Panc1 (cell line): Measurements from ENCODE around the gene OR10A2. TPM values are rescaled to one million over a fixed set of nuclear protein-coding genes. Genes with fewer than 3 reads are reported as not detected.
A peak's percentile ranks its signal among the peaks of the same experiment; 100 is the strongest.

Source experiments
- ATAC-seq: fragments of 200-7000 bp; cut with Tn5 transposase; 2 replicates; pipeline ENCODE4 v1.9.1; 2020; ENCODE audit warnings: mild to moderate bottlenecking, moderate library complexity
- BruUV-seq: library from RNA; stranded (reverse); fragments of 400-500 nt; replicated peaks from 2 replicates; lab custom pipeline; 2021; lab: Mats Ljungman, UMichigan
- CTCF ChIA-PET: fragments of 300-600 bp; sonication (Branson Sonifier 250); formaldehyde crosslinking; loops from one replicate; lab custom pipeline; 2022; ENCODE audit warnings: antibody characterized with exemption; lab: Charles Lee
- POLR2A ChIA-PET: fragments of 300-600 bp; sonication (Branson Sonifier 250); formaldehyde crosslinking; loops from one replicate; lab custom pipeline; 2022; ENCODE audit warnings: antibody characterized with exemption; lab: Charles Lee
- DNase-seq: peaks from one replicate; pipeline ENCODE4 v3.0.0-alpha.2; 2010; ENCODE audit warnings: low read depth, low spot score
- H3K27ac ChIP-seq: 2 replicates; pipeline ENCODE4 v1.5.1; 2011; ENCODE audit warnings: mild to moderate bottlenecking, low read length, inconsistent platforms
- H3K27me3 ChIP-seq: fragments of 200-500 bp; sonication (Bioruptor generic); 2 replicates; pipeline ENCODE4 v1.6.0; 2014; ENCODE audit warnings: low read length, inconsistent platforms; ENCODE audit not compliant: control insufficient read depth, insufficient read depth
- H3K36me3 ChIP-seq: fragments of 200-500 bp; sonication (Bioruptor generic); 2 replicates; pipeline ENCODE4 v1.5.1; 2014; ENCODE audit warnings: inconsistent platforms, mild to moderate bottlenecking, low read length, moderate library complexity; ENCODE audit not compliant: control insufficient read depth, insufficient read depth
- H3K4me1 ChIP-seq: 2 replicates; pipeline ENCODE4 v1.5.1; 2011; ENCODE audit warnings: inconsistent platforms, mild to moderate bottlenecking, low read length, moderate library complexity; ENCODE audit not compliant: control insufficient read depth, insufficient read depth
- H3K4me3 ChIP-seq, 2 experiments: 2 replicates each; pipeline ENCODE4 v1.5.1; 2011 to 2012; ENCODE audit warnings: low read depth in 2 of 2, low read length in 2 of 2, mild to moderate bottlenecking in 2 of 2, inconsistent platforms in 1 of 2, moderate library complexity in 1 of 2
- H3K9me3 ChIP-seq: fragments of 200-500 bp; sonication (Bioruptor generic); 2 replicates; pipeline ENCODE4 v1.5.1; 2014; ENCODE audit warnings: low read depth, mild to moderate bottlenecking, inconsistent platforms, low read length, moderate library complexity; ENCODE audit not compliant: control insufficient read depth, insufficient read depth
- CTCF ChIP-seq: fragments of 450-650 bp; IDR thresholded peaks from 2 replicates; pipeline ENCODE4 v1.5.1; 2017; ENCODE audit warnings: mild to moderate bottlenecking
- POLR2AphosphoS5 ChIP-seq: IDR thresholded peaks from 2 replicates; pipeline ENCODE4 v1.6.1; 2012; ENCODE audit warnings: mild to moderate bottlenecking, low read depth, low read length, moderate library complexity
- SIN3A ChIP-seq: IDR thresholded peaks from 2 replicates; pipeline ENCODE4 v1.6.1; 2012; ENCODE audit warnings: low read depth, mild to moderate bottlenecking, low read length, moderate library complexity, borderline replicate concordance; ENCODE audit not compliant: insufficient read depth
- TCF7L2 ChIP-seq: IDR thresholded peaks from 2 replicates; pipeline ENCODE4 v1.6.1; 2011; ENCODE audit warnings: mild to moderate bottlenecking, low read depth, low read length, inconsistent platforms
- in situ Hi-C: cut with HindIII; loops from 2 replicates; pipeline ENCODE4 v1.10.0; 2016; ENCODE audit warnings: low sequenced_read_pairs, low pct_unique_long_range_greater_than_20kb
- intact Hi-C: fragments of 100-400 bp; cut with micrococcal nuclease; formaldehyde crosslinking; loops from one replicate; pipeline ENCODE4 v1.10.0; 2022; ENCODE audit not compliant: unreplicated experiment
- total RNA-seq: library from RNA; stranded (reverse); gene quantifications from one replicate; pipeline ENCODE4 v1.2.1, GENCODE V29; 2021; ENCODE audit not compliant: unreplicated experiment
- TF ChIP-seq, protein P1 (sequence below), 2 experiments: IDR thresholded peaks; 2 replicates each; pipeline ENCODE4 v1.6.1; 2011 to 2012; ENCODE audit warnings: low read depth in 2 of 2, control low read depth in 1 of 2, low read length in 1 of 2, mild to moderate bottlenecking in 1 of 2, moderate library complexity in 1 of 2; ENCODE audit not compliant: insufficient read depth in 1 of 2

OR10A2 gene
- total RNA-seq, 1 experiment from 2014 or later: not detected

DNA sequence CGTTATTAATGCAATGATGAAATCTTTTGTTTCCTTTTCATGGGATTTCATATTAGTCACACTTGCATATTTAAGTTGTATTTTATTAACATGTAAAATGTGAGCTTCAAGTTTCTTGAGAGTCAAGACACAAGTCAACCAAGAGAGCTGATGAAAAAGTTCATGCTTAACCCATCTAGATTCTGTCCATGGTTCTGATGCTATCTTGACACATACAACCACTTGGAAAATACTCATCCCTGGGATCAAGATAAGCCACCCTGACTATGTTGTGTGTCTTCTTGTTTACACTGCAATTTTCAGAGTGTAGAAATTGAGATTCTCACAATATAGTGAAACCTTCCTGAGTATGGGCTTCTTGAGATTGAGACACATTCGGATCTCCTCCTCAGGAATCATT lies 12.9 kb downstream of the OR10A2 start:
- DNase-seq: no peak
- TF ChIP-seq CTCF: no peak
- TF ChIP-seq POLR2AphosphoS5: no peak
- TF ChIP-seq TCF7L2: no peak
- TF ChIP-seq, protein P1, sequence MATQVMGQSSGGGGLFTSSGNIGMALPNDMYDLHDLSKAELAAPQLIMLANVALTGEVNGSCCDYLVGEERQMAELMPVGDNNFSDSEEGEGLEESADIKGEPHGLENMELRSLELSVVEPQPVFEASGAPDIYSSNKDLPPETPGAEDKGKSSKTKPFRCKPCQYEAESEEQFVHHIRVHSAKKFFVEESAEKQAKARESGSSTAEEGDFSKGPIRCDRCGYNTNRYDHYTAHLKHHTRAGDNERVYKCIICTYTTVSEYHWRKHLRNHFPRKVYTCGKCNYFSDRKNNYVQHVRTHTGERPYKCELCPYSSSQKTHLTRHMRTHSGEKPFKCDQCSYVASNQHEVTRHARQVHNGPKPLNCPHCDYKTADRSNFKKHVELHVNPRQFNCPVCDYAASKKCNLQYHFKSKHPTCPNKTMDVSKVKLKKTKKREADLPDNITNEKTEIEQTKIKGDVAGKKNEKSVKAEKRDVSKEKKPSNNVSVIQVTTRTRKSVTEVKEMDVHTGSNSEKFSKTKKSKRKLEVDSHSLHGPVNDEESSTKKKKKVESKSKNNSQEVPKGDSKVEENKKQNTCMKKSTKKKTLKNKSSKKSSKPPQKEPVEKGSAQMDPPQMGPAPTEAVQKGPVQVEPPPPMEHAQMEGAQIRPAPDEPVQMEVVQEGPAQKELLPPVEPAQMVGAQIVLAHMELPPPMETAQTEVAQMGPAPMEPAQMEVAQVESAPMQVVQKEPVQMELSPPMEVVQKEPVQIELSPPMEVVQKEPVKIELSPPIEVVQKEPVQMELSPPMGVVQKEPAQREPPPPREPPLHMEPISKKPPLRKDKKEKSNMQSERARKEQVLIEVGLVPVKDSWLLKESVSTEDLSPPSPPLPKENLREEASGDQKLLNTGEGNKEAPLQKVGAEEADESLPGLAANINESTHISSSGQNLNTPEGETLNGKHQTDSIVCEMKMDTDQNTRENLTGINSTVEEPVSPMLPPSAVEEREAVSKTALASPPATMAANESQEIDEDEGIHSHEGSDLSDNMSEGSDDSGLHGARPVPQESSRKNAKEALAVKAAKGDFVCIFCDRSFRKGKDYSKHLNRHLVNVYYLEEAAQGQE (IDR thresholded peaks at IDR 0.05; ENCODE audit: insufficient read depth in 1 of 2, low read depth in 2 of 2, low read length in 1 of 2): peak in 1 of 2 experiments; percentile 49; a peak in 2 of 4 replicates
- TF ChIP-seq SIN3A: no peak
- Histone ChIP-seq H3K27ac (no peak overlapping the region), H3K4me3 (no peak overlapping the region), H3K9me3 (no peaks in the 10 kb centered on the region), H3K4me1 (no peaks in the 10 kb centered on the region), H3K36me3 (no peaks in the 10 kb centered on the region), H3K27me3 (no peaks in the 10 kb centered on the region; the same call in none of the 2 replicates)
- intact Hi-C loops (no loop called here), in situ Hi-C loops (no loop called here)
- POLR2A ChIA-PET: interaction anchor here (0.6 kb wide), 1 partner anchor 9 kb away, joined by 3 read pairs; no protein-coding TSS in a partner anchor
- no TSS peak for BruUV-seq
- CTCF ChIA-PET: no interaction called here
- ATAC-seq: no peak

- ATAC-seq (no peak), DNase-seq (no peak)
- in situ Hi-C loops: no loop called here
- intact Hi-C loops: no loop called here
- Histone ChIP-seq H3K4me1 (no peaks in the 10 kb centered on the region), H3K27me3 (no peaks in the 10 kb centered on the region; the same call in none of the 2 replicates), H3K27ac (no peak within 1 kb of the TSS), H3K4me3 (no peak within 1 kb of the TSS), H3K36me3 (no peaks in the 10 kb centered on the region), H3K9me3 (no peaks in the 10 kb centered on the region)
- ChIA-PET POLR2A (no interaction called here), CTCF (no interaction called here)
- BruUV-seq: no TSS peak
- TF ChIP-seq SIN3A (no peak), TCF7L2 (no peak), CTCF (no peak), POLR2AphosphoS5 (no peak)
- TF ChIP-seq, protein P1 (IDR thresholded peaks at IDR 0.05; ENCODE audit: insufficient read depth in 1 of 2, low read depth in 2 of 2, low read length in 1 of 2): no peak
Observed at GRCh38 chr11:6876325-6876724, 13.5 kb downstream of the OR10A2 start, which contains the start of gene OR10A4. OR10A4 (plus strand) TSS chr11:6876625; CDS start chr11:6876648, 23 bp downstream.
